Spleen (tissue), 7 donors: ENCODE data around the gene PHPT1.

Experiments
- CTCF ChIP-seq, 11 experiments: fragments of 200-600 bp in 7 of 11; fragments of 450-650 bp in 4 of 11; sonication (generic) in 4 of 11; IDR thresholded peaks in 8 of 11; conservative IDR thresholded peaks in 3 of 11; 1 replicate in 7 of 11; 2 replicates in 4 of 11; pipeline versions ENCODE4 v1.4.0 to v1.8.0; 2016 to 2021; ENCODE audit warnings: antibody characterized with exemption in 11 of 11, inconsistent platforms in 4 of 11, mild to moderate bottlenecking in 1 of 11
- POLR2A ChIP-seq, 3 donors: fragments of 450-650 bp; IDR thresholded peaks; one replicate each; pipeline ENCODE4 v1.5.1; 2017; ENCODE audit warnings: antibody characterized with exemption in 3 of 3, mild to moderate bottlenecking in 1 of 3
- POLR2AphosphoS5 ChIP-seq, 3 donors: sonication (generic); formaldehyde crosslinking; IDR thresholded peaks; one replicate each; pipeline ENCODE4 v1.5.1; 2017; ENCODE audit warnings: antibody characterized with exemption in 3 of 3
- donor health status: DM: no; HTN: no; CAD: no; lungs with moderate emphysema.
- donor health status: DM: no; HTN: no; CAD: no.
- donor health status: DM: no; HTN: no; CAD: no.

DNA sequence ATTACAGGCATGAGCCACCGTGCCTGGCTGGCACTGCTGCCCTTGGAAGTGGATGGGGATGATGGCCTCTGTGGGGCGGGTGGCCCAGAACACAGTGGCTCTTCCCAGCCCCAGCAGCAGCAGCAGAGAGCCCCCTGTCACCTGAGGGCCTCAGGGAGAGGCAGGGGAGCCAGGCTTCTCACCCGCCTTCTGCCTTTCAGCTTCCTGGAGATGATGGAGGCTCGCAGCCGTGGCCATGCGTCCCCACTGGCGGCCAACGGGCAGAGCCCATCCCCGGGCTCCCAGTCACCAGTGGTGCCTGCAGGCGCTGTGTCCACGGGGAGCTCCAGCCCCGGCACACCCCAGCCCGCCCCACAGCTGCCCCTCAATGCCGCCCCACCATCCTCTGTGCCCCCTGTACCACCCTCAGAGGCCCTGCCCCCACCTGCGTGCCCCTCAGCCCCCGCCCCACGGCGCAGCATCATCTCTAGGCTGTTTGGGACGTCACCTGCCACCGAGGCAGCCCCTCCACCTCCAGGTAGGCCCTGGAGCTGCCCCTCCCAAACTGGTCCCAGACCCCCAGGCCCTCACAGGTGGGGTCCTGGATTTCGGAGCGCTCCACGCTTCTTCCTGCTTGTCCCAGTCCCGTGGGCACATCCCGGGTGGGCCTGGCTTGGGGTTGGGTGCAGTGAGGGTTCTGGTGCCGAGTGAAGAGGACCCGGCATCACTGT, 11.9 kb upstream of the PHPT1 start:
- TF ChIP-seq POLR2AphosphoS5 (IDR thresholded peaks at IDR 0.05) (peak in 1 of 3 donors; percentile 32), CTCF (IDR thresholded peaks at IDR 0.05 in 8 of 11, conservative IDR thresholded peaks at IDR 0.05 in 3 of 11) (no peak), POLR2A (IDR thresholded peaks at IDR 0.05) (no peak)
